Stimulated activated CD4-positive, alpha-beta T cell treated with anti-CD3 and anti-CD28 coated beads, Interleukin-2, amount 100 ng/mL, for 4 hours (primary cell): ENCODE measurements around the gene NTRK2.
A peak's percentile ranks its signal among the peaks of the same experiment; 100 is the strongest.

ENCODE experiments used
- DNase-seq: peaks from one replicate; pipeline ENCODE4 v3.0.0-alpha.2; 2020; ENCODE audit warnings: low read depth

Gene NTRK2

GRCh38 chr9:84736081-84736480 is 66.6 kb downstream of the NTRK2 start:
- DNase-seq = no peak

GRCh38 chr9:84736536-84736935 is 67.0 kb downstream of the NTRK2 start:
- DNase-seq = no peak

- no peak for DNase-seq
These were observed 68.8 kb downstream of the NTRK2 start for GRCh38 chr9:84738353-84738752.

- no peak for DNase-seq
These were observed 72.7 kb downstream of the NTRK2 start for GRCh38 chr9:84742261-84742660.

GRCh38 chr9:84744195-84744594 is 74.7 kb downstream of the NTRK2 start:
- no peak for DNase-seq

GRCh38 chr9:84744726-84745125 is 75.2 kb downstream of the NTRK2 start:
- no peak for DNase-seq

GRCh38 chr9:84748112-84748511 is 78.6 kb downstream of the NTRK2 start:
- no peak for DNase-seq

- DNase-seq = no peak
These were observed 80.8 kb downstream of the NTRK2 start for GRCh38 chr9:84750152-84750865.

- DNase-seq = no peak
These were observed 82.4 kb downstream of the NTRK2 start for GRCh38 chr9:84751921-84752320.

- no peak for DNase-seq
These were observed 84.9 kb downstream of the NTRK2 start for GRCh38 chr9:84754461-84754860.

GRCh38 chr9:84754881-84755280 is 85.4 kb downstream of the NTRK2 start:
- no peak for DNase-seq

- DNase-seq = no peak
These were observed 85.9 kb downstream of the NTRK2 start for GRCh38 chr9:84755380-84755779.

GRCh38 chr9:84756171-84756570 is 86.6 kb downstream of the NTRK2 start:
- DNase-seq = no peak

- DNase-seq = no peak
These were observed 87.2 kb downstream of the NTRK2 start for GRCh38 chr9:84756731-84757130.

- DNase-seq = no peak
These were observed 89.3 kb downstream of the NTRK2 start for GRCh38 chr9:84758817-84759216.

- peak; percentile 4 for DNase-seq
These were observed 89.8 kb downstream of the NTRK2 start for GRCh38 chr9:84759300-84759750.

- no peak for DNase-seq
These were observed 90.3 kb downstream of the NTRK2 start for GRCh38 chr9:84759804-84760203.

GRCh38 chr9:84761137-84761808 is 91.7 kb downstream of the NTRK2 start:
- DNase-seq = no peak

- no peak for DNase-seq
These were observed 103.0 kb downstream of the NTRK2 start for GRCh38 chr9:84772511-84772910.

GRCh38 chr9:84773022-84773421 is 103.5 kb downstream of the NTRK2 start:
- DNase-seq = no peak

- no peak for DNase-seq
These were observed 105.6 kb downstream of the NTRK2 start for GRCh38 chr9:84775056-84775643.

GRCh38 chr9:84778570-84778969 is 109.0 kb downstream of the NTRK2 start:
- DNase-seq = no peak

GRCh38 chr9:84779883-84780282 is 110.4 kb downstream of the NTRK2 start:
- DNase-seq = no peak
